ENCODE data around the gene ABHD5.

The ABHD5 gene

GRCh38 chr3:43647331-43648166, 43.2 kb upstream of the ABHD5 start:
- TF ChIP-seq EZH2 (IDR thresholded peaks at IDR 0.05; ENCODE audit: borderline replicate concordance, low read length) = no peak
- TF ChIP-seq CTCF (IDR thresholded peaks at IDR 0.05; ENCODE audit: low read length) = no peak
- Histone ChIP-seq H3K79me2 (ENCODE audit: insufficient read depth, low read length) (no peaks in the 10 kb centered on the region), H3K9me2 (ENCODE audit: low read depth, low read length) (no peaks in the 10 kb centered on the region), H3F3A (ENCODE audit: insufficient read depth, low read length) (no peaks in the 10 kb centered on the region), H4K20me1 (ENCODE audit: insufficient read depth, low read length) (no peaks in the 10 kb centered on the region), H3K4me1 (ENCODE audit: insufficient read depth, low read length, severe bottlenecking) (no peaks in the 10 kb centered on the region), H3K9ac (ENCODE audit: low read length) (no peak overlapping the region), H2AFZ (ENCODE audit: low read length) (no peak overlapping the region), H3K4me2 (ENCODE audit: low read length) (no peak overlapping the region), H3K27ac (ENCODE audit: low read depth, low read length, poor library complexity, severe bottlenecking) (no peak overlapping the region), H3K36me3 (ENCODE audit: insufficient read depth, low read length) (no peaks in the 10 kb centered on the region), H3K9me3 (ENCODE audit: low read length) (0 out of 2 replicates have a peak, but pooled peaks cover 3% of the 10 kb centered on the region), H3K4me3 (ENCODE audit: low read depth, low read length, poor library complexity, severe bottlenecking) (no peak overlapping the region), H3K27me3 (ENCODE audit: insufficient read depth, low read length) (no peaks in the 10 kb centered on the region)

- no peaks in the 10 kb centered on the region for H3K27me3 ChIP-seq (ENCODE audit: insufficient read depth, low read length)
- H3K4me3 ChIP-seq (ENCODE audit: low read depth, low read length, poor library complexity, severe bottlenecking) = no peak overlapping the region
- no peaks in the 10 kb centered on the region for H3K4me1 ChIP-seq (ENCODE audit: insufficient read depth, low read length, severe bottlenecking)
- no peaks in the 10 kb centered on the region for H3K9me2 ChIP-seq (ENCODE audit: low read depth, low read length)
- no peak overlapping the region for H2AFZ ChIP-seq (ENCODE audit: low read length)
- H3K79me2 ChIP-seq (ENCODE audit: insufficient read depth, low read length) = no peaks in the 10 kb centered on the region
- no peak overlapping the region for H3K27ac ChIP-seq (ENCODE audit: low read depth, low read length, poor library complexity, severe bottlenecking)
- TF ChIP-seq CTCF (IDR thresholded peaks at IDR 0.05; ENCODE audit: low read length) (no peak), EZH2 (IDR thresholded peaks at IDR 0.05; ENCODE audit: borderline replicate concordance, low read length) (no peak)
- no peak overlapping the region for H3K4me2 ChIP-seq (ENCODE audit: low read length)
- H3K36me3 ChIP-seq (ENCODE audit: insufficient read depth, low read length) = no peaks in the 10 kb centered on the region
- no peaks in the 10 kb centered on the region for H3F3A ChIP-seq (ENCODE audit: insufficient read depth, low read length)
- H4K20me1 ChIP-seq (ENCODE audit: insufficient read depth, low read length) = no peaks in the 10 kb centered on the region
- H3K9ac ChIP-seq (ENCODE audit: low read length) = no peak overlapping the region
- 0 out of 2 replicates have a peak, but pooled peaks cover 3% of the 10 kb centered on the region for H3K9me3 ChIP-seq (ENCODE audit: low read length)
Measured at GRCh38 chr3:43648957-43649356, 41.8 kb upstream of the ABHD5 start.

GRCh38 chr3:43649365-43649968, 41.3 kb upstream of the ABHD5 start:
- 0 out of 2 replicates have a peak, but pooled peaks cover 3% of the 10 kb centered on the region for H3K9me3 ChIP-seq (ENCODE audit: low read length)
- H3K4me3 ChIP-seq (ENCODE audit: low read depth, low read length, poor library complexity, severe bottlenecking) = peak overlapping the region; percentile 36
- H3K79me2 ChIP-seq (ENCODE audit: insufficient read depth, low read length) = no peaks in the 10 kb centered on the region
- H3K9ac ChIP-seq (ENCODE audit: low read length) = no peak overlapping the region
- no peaks in the 10 kb centered on the region for H3K36me3 ChIP-seq (ENCODE audit: insufficient read depth, low read length)
- peak; percentile 9; the same call in 1 of the 2 replicates for TF ChIP-seq CTCF (IDR thresholded peaks at IDR 0.05; ENCODE audit: low read length)
- TF ChIP-seq EZH2 (IDR thresholded peaks at IDR 0.05; ENCODE audit: borderline replicate concordance, low read length) = no peak
- H3K9me2 ChIP-seq (ENCODE audit: low read depth, low read length) = no peaks in the 10 kb centered on the region
- H3K4me2 ChIP-seq (ENCODE audit: low read length) = peak overlapping the region; percentile 54
- no peak overlapping the region for H3K27ac ChIP-seq (ENCODE audit: low read depth, low read length, poor library complexity, severe bottlenecking)
- H3K27me3 ChIP-seq (ENCODE audit: insufficient read depth, low read length) = no peaks in the 10 kb centered on the region
- no peaks in the 10 kb centered on the region for H3K4me1 ChIP-seq (ENCODE audit: insufficient read depth, low read length, severe bottlenecking)
- H3F3A ChIP-seq (ENCODE audit: insufficient read depth, low read length) = no peaks in the 10 kb centered on the region
- no peak overlapping the region for H2AFZ ChIP-seq (ENCODE audit: low read length)
- H4K20me1 ChIP-seq (ENCODE audit: insufficient read depth, low read length) = no peaks in the 10 kb centered on the region

Measured in OCI-LY1 (cell line).